Bronchial epithelial cell (primary cell): ENCODE data around the gene TRAPPC12. TPM values are rescaled to one million over a fixed set of nuclear protein-coding genes. Genes with fewer than 3 reads are reported as not detected.

Experiments used
- DNase-seq: peaks from one replicate; pipeline ENCODE4 v3.0.0-alpha.2; 2010; ENCODE audit warnings: low read depth
- FAIRE-seq: peaks from 2 replicates; lab custom pipeline; 2011; peaks lifted over from hg19 to GRCh38; lab: Jason Lieb, UNC
- H3K27me3 ChIP-seq: 2 replicates; pipeline ENCODE4 v1.5.1; 2011; ENCODE audit warnings: low read length; ENCODE audit not compliant: control insufficient read depth, insufficient read depth
- H3K36me3 ChIP-seq: 2 replicates; pipeline ENCODE4 v1.5.1; 2011; ENCODE audit warnings: low read length; ENCODE audit not compliant: control insufficient read depth, insufficient read depth
- H3K4me3 ChIP-seq: 2 replicates; pipeline ENCODE4 v1.5.1; 2011; ENCODE audit warnings: mild to moderate bottlenecking, low read depth, low read length, control low read depth
- CTCF ChIP-seq: IDR thresholded peaks from 2 replicates; pipeline ENCODE4 v1.5.1; 2011; ENCODE audit warnings: mild to moderate bottlenecking, moderate library complexity, low read length, control low read depth, inconsistent platforms; ENCODE audit not compliant: insufficient read depth, severe bottlenecking
- total RNA-seq: library from RNA; depleted of rRNA; stranded (reverse); fragments of >200 nt; gene quantifications from 2 replicates; pipeline ENCODE4 v1.2.1, GENCODE V29; 2014

Gene TRAPPC12
- total RNA-seq, 1 donor from 2014 or later, result 52.9 TPM

DNA sequence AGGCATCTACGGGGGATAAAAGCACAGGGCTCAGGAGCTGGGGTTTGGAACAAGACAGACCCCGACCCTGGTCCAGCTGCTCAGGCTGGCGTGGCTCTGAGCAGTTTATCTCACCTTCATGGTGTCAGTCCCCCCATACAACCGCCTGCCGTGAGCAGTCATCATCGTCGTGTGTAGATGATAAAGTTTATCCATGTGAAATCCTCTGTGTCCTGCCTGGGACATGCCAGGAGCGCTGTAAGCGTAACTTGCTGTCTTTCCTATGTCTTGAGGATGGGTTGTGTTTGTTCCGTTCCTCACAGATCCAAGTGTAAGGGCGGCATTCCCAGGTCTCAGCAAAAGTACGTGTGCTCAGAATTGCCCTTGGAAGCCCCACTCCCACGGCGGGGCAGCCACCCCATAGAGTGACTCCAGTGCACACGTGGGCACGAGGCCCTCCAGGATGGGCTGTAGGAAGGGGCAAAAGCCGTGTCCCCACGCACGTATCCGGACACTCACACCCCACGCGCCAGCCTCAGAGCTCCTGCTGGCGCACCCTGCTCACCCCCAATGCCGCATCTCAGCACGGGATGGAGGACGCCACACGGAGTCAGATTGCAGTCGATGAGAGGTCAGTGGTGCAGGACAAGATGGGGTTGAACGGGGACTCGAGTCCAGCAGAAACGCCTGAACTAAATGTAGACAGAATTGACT lies 88.9 kb downstream of the TRAPPC12 start:
- DNase-seq, result no peak

DNA sequence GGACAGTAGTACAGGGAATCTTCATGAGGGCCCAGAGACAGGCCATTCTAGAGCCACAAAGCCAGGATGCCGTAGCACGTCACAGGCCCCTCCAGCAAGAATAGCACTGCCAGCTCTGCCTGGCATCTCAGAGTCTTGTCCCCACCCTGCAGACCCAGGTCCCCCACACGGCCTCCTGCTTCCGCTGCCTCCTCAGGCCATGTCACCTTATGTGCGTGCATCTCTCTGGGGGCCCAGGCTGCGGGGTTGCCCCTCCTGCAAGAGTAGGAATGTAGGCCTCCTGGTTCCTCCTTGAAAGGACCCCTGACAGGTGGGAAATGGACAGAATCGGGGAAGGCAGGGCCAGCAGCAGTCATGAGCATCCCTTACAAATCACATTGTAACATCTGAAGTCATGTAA lies 90.0 kb downstream of the TRAPPC12 start:
- peaks cover 22% of the 10 kb centered on the region for H3K36me3 ChIP-seq
- no peak for FAIRE-seq

More for the DNA sequence above, 88.9 kb downstream of the TRAPPC12 start:
- Histone ChIP-seq H3K27me3 (no peaks in the 10 kb centered on the region), H3K36me3 (peaks cover 25% of the 10 kb centered on the region), H3K4me3 (no peak overlapping the region)
- FAIRE-seq, result no peak
- no peak for TF ChIP-seq CTCF

DNA sequence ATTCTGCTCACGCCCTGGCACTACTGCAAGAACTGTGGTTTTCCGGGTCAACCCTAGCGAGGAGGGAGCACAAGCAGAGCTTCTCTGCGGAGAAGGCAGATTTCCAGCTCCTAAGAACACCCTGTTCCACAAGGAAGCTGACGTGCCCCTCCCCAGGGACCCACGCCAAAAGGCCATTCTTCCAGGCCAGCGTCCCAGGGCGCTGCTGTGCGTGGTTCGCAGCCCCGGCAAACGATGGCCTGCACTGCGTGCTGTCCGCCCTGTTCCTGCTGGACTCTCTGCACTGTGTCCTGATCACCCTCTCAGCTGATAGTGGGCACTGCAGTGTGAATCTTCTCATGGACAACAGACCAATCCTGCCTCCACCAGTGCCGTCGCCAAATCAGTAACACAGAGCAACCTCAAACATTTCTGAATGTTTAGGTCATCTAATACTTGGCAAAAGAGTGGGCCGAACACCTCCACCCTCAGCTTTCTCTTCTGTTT lies 90.7 kb downstream of the TRAPPC12 start:
- Histone ChIP-seq H3K4me3 (no peak overlapping the region), H3K27me3 (no peaks in the 10 kb centered on the region), H3K36me3 (peaks cover 22% of the 10 kb centered on the region)
- TF ChIP-seq CTCF, result no peak
- no peak for FAIRE-seq
- DNase-seq, result peak; percentile 74

More for the DNA sequence above, 90.0 kb downstream of the TRAPPC12 start:
- no peak for DNase-seq
- H3K4me3 ChIP-seq, result no peak overlapping the region
- TF ChIP-seq CTCF, result no peak
- no peaks in the 10 kb centered on the region for H3K27me3 ChIP-seq

DNA sequence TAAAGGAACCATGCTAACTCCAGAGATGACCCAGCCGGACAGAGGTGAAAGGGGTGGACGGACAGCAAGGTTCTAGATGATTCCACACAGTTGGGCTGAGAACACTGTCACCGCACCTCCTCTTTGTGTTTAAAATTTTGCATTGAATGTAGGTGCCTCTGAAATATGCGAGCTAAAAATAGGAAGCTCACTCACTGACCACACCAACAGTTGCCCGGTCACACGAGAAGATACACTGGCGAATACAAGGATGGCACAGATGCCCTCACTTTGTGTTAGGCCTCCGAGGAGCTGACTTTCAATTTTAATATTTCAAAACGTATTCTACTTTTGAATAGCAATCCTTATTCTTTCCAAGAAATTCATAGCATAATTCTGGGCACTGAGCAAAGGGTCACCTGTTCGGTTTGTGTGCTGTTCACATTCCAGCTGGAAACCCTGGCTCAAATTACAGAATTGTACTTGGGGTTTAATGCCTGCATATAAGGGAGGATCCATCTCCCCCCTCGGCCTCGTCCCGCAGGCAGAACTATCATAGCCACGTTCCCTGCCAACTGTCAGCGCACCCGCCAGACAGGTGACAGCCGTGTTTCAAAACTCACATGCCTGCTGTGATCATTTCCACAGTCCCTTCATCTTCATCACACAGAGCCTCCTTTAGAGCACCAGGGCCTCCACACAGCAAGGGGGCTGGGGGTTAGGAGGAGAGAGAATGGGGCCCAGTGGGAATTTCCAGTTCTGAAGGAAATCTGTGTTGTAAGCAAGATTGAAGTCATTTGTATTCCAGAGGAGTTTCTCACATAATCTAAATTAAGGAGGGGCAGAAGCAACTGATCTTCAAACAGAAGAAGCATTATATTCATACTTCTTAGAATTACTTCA lies 91.6 kb downstream of the TRAPPC12 start:
- DNase-seq, result no peak

DNA sequence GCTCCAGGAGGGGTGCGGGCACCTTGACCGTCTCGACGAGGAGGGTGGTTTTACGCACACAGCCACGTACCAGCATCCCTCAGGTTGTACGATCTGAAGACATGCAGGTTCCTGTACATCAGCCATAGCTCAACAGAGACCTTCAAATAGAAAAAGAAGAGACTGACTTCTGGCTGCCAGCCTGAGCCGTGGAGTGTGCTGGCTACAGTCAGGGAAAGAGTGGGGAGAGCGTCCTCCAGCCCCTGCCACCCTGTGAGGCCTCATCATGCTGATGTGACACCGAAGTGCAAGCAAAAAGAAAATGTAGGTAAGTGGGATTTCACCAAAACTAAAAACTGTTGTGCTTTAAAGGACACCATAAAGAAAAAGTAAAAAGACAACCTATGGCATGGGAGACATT lies 92.8 kb downstream of the TRAPPC12 start:
- no peaks in the 10 kb centered on the region for H3K27me3 ChIP-seq
- TF ChIP-seq CTCF, result no peak
- DNase-seq, result no peak
- no peak for FAIRE-seq
- no peak overlapping the region for H3K4me3 ChIP-seq
- peaks cover 18% of the 10 kb centered on the region for H3K36me3 ChIP-seq

More for the DNA sequence above, 91.6 kb downstream of the TRAPPC12 start:
- FAIRE-seq, result no peak
- Histone ChIP-seq H3K36me3 (peaks cover 26% of the 10 kb centered on the region), H3K27me3 (no peaks in the 10 kb centered on the region), H3K4me3 (no peak overlapping the region)
- no peak for TF ChIP-seq CTCF
